GM15510 (cell line): ENCODE data around the gene COL19A1.

Source experiments
- POLR2A ChIP-seq: IDR thresholded peaks from 3 replicates; pipeline ENCODE4 v1.6.1; 2011; ENCODE audit warnings: borderline replicate concordance; ENCODE audit not compliant: insufficient read length; ENCODE audit errors: extremely low read depth

The COL19A1 gene

DNA sequence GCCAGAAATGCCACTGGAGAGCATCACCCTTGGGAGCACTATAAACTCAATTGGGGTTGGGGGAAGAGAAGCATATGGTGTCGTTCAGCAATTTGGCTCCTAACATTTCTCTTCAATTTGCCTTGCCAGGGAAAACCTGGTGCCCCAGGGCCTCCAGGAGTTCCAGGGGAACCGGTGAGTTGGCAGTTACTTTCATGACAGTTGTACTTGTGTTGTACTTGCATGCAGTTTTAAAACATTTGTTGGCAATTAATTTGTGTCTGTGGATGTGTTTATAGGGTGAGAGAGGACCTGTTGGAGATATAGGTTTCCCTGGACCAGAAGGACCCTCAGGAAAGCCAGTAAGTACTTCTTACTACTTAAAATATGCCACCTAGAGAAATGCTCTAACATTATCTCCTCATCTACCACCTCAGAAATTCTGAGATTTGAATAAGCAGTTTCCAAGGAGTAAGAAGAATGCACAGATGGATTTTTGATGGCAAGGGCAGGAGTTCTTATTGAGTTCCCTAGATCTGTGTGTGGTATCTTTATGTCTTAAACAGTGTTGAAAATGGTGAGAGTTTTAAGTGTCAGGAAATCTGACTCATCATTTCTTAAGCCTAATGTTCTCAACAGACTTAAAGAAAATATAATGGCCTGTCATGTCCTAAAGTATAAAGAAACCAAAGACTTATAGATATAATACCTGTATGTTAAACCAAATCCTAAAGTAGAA, 314.0 kb downstream of the COL19A1 start:
- no peak for TF ChIP-seq POLR2A

DNA sequence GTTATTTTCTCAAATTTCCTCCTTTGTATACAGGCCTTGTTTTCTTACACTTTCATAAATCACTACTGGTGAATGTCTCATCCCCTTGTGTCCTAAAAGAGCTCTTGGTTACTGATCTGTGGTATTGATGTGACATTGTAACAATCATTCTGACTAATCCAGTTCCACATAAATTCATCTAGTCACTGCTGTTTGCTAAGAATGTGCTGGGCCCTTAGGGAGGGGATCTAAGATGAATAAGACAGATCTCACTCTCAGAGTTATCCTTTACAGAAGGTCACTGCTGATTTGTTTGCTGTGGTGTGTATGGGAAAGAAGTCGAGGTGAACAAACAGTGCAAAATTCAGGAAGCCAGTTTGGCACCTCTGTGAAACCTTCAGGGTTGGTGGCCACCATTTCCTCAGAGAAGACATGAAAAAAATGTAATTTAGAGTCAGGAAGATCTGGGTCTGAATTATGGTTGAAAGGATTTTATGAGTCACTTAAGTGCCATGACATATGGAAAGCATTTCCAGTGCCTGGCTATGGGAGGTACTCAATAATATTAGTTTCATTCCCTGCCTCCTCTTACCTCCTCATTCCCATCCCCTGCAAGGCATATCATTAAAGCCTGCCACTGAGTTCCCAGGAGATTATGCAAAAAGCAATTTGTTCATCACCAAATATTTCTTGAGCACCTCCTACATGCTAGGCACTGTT, 314.7 kb downstream of the COL19A1 start:
- TF ChIP-seq POLR2A, result no peak

DNA sequence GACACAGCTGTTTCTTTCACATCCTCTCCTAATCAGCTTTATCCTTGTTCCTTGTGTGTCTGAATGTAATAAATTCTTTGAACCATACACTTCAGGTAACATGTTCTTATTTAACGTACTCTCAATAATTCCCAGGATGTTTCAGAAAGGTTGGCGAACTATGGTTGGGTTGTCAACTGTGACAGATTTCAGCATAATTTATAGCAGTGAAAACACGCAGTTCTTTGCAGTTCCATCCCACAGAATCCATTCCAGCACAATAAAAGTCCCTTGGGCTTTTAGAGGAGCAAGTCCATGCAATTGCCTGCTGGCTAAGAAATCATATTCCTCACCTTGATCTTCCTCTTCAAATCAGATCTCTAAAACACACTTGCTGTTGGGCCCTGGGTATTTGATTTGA, 317.2 kb downstream of the COL19A1 start:
- TF ChIP-seq POLR2A, result no peak

DNA sequence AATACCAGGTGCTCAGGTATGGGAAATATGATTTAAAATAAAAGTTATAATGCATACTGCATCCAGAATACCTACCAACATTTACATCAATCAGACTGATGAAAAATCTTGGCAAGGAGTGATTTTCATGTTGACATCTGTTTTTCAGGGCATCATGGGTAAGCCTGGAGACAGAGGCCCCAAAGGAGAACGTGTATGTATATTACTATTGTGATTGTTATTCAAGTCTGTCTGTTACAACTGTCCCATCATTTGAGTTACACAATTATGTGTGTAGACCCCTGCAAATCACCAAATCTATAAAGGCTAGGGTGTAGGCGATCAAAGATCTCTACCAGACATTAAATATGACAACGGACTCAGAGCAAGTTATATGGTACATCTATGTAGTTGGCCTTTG, 318.4 kb downstream of the COL19A1 start:
- TF ChIP-seq POLR2A, result no peak

DNA sequence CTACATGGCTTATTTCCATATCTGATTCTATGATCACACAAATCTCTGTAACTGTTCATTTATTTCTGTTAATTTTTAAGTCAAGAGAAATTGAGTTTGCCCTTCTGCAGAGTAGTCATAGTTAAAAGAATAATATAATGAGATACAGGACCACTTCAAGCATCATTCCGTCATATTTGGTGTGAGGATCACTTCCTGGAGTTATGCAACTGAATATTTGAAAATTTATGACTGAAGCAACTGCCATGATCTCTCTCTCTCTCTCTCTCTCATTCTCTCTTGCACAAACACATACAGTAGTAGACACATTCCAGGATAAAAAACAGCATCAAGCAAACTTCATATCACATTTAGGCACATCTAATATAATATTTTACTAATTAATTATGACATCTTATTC, 320.1 kb downstream of the COL19A1 start:
- TF ChIP-seq POLR2A, result no peak

DNA sequence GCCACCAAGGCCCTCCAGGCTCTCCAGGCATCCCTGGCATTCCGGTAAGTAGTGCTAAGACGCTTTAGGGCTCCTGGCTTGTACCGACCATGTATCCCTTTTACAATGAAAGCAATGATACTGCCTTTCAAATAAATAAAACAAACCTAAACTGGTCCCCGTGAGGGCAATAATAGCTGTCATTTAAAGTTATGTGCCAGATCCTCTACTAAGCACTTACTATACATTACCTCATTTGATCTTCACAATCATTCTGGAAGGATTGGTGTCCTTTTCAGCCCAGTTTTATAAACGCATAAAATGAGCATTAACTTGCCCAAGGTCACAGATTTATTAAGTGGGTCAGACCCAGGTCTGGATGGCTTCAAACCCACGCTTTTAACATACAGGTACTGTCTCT, 321.8 kb downstream of the COL19A1 start:
- TF ChIP-seq POLR2A, result no peak

DNA sequence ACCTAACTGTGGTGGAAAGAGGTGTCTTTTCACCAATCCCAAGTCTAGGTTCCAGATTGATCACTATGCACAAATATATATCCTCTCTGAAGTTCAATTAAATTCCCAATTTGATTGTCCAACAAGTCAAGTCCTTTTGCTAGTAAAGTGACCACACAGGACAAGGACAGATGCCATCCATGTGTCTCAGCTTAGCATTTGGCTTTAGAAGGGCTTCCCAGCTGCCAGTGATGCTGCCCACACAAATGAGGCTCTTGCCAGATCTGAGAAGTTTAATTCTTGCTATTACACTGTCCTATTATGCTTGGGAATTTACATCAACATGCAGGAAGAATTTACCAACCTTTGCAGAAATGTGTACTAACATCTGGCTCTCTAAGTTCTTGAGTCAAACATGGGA, 328.1 kb downstream of the COL19A1 start:
- no peak for TF ChIP-seq POLR2A

DNA sequence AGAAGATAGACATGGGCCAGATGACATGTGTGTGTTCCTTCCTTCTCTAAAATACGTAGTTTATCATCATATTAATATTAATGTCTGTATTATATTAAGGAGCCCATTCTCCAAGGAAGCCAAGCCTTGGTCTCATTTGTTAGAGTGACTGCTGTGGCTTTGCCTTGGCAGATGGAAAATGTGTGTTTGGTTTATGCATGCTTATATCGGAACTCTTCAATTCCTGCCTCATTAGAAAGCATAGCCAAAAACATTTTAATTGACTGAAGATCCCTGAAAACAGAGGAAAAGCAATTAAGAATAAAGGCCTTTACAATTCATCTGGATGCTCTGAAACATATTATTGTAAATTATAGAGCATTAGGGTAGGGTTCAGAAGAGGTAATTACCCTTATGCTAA, 330.2 kb downstream of the COL19A1 start:
- no peak for TF ChIP-seq POLR2A

DNA sequence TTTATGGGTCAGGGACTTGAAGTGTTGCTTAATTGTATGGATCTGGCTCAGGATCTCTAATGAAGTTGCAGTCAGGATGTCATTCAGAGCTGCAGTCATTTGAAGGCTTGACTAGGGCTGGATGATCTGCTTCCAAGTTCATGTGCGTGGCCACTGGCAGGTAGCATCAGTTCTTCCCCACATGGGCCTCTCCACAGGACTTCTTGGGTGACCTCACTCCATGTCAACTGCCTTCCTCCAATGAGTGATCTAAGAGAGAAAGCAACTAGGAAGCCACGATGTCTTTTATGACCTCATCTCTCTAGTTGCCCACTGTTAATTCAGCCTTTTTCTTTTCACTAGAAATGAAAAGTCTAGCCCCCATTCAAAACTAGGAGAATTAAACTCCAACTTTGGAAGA, 332.4 kb downstream of the COL19A1 start:
- TF ChIP-seq POLR2A, result no peak

DNA sequence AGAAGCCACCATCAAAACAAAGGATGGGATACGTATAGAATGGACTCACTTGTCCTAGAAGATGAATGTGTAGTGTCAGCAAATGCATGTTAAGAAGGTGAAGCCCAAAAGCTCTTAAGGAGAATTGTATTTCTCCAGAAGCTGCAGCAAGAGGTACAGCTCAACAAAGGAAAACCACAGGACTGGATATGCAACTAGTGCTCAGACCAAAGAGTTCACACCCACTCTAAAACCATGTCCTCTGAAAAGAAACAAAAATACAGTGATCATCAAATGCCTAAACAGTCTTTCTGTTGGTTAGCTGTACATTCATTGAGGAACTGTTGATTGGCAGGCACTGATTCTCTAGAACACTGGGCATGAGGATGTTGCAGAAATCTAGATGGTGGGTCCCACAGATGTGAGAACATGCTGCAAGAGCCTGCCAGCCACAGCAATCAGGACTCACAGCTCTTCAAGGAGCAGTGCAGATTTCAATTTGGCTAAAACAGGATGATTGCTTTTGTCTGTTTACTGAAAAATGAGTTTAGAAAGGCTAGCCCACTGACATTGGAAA, 342.0 kb downstream of the COL19A1 start:
- no peak for TF ChIP-seq POLR2A

DNA sequence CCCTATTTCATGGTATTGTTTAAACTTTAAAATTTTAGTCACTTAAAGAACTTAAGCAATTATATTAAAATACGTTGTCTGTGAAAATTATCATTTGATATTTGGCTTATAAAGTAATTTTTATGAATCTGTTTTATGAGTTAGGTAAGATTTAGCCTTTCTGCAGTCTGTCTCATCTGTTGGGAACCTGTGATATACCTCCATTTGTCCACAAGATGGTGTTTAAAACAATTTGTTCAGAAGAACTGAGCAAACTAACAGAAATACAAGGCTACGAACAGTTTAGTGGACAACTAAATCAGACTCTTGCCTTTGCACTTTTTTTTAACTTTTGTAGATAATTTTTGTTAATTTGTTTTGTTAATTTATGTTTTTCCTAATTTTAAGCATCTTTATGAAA, 344.1 kb downstream of the COL19A1 start:
- TF ChIP-seq POLR2A, result no peak

DNA sequence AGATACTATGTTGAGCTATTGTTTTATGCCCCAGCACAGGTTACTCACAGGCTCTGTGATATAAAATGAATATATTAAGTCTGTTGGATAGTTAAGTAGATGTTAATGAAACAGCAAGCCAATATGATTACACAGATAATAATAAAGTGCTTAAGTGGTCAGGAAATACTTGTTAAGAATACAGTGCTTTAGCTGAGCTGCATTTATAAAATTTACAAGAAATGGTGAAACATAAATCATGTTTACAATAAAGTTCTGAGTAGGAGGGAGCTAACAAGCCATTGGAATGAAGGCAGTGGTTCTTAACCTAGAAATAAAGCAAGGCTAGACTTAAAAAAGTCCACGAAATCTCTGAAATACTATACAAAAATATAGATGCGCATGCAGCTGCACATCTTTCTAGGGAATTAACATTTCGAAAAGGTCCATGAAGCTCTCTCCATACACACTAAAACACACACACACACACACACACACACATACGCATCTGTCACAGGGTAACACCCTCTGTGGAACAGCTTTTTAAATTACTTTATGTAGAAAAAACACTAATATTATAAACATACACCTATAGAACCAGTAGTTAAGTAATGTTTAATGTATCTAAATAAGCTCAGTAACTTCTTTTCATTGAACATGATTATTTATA, 349.2 kb downstream of the COL19A1 start:
- TF ChIP-seq POLR2A, result no peak

DNA sequence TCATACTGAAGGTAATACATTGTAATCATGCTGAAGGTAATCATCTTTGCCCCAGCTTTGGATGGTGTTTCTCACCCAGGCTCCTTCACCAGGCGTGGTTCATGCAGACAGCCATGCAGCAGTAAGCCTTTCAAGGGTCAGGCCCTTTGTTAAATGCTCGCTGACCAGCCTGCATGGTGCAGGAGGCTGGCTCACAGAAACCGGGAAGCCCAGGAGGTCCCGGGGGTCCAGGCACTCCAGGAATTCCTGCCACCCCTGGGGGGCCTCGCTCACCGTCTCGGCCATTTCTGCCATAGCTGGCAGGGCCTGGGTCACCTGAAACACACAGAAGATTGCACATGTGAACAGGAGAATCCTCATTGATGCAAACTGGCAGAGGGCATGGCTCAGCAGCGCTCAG, 350.4 kb downstream of the COL19A1 start:
- no peak for TF ChIP-seq POLR2A

DNA sequence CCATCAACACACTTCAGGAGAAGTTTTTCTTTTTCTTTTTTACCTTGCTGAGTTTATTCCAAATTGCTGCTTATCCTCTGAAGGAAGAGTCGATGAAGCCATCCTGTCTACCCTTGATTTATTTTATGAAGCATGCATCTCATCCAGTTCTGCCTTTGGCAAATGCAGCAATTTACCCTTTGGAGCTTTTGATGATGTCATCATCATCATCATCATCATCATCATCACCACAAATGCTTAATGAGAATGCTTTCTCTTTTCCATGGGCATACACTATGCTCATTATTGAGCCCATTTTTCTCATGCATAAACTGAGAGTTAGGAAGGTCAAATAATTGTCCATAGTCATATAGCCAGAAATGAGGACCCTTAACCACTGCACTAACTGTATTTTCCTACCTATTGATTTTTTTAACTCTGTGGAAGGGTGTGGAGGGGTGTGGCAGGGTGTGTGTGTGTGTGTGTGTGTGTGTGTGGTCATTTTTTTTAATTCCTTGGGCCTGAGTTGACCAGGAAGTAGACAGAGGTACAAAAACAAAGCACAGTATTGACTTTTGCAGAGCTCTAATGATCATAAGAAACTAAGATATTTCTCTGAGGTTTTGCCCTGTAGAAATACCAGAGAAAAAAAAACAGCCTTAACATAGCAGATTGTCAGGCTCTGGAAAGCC, 353.7 kb downstream of the COL19A1 start:
- TF ChIP-seq POLR2A, result no peak
